Dermis microvascular lymphatic vessel endothelial cell (primary cell): ENCODE data around the gene PRLH. TPM values are rescaled to one million over a fixed set of nuclear protein-coding genes. Genes with fewer than 3 reads are reported as not detected.

Experiments used
- DNase-seq, 2 donors: peaks; one replicate each; pipeline versions ENCODE4 v3.0.0 to v3.0.0-alpha.2; 2010; ENCODE audit warnings: low read depth in 2 of 2
- total RNA-seq: library from RNA; depleted of rRNA; stranded (reverse); fragments of >200 nt; gene quantifications from 2 replicates; pipeline ENCODE4 v1.2.1, GENCODE V29; 2014

Gene PRLH
- total RNA-seq, 1 donor from 2014 or later: not detected

DNA sequence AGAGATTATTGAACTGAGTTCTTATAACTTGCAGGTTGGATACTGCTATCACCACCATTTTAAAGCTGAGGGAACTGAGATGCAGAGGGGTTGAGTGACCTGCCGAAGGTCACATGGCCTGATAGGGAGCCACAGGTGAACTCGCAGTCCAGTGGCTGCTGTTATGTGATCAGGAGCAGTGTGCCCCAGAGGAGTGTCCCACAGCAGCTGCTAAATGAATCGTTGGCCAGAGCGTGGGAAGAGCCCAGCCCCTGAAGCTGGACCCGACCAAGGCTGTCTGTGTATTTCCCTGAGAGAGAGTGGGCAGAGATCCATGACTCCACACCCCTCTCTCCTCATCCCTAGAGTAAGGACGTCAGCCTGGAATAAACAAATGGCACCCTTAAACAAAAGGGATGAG, 26.7 kb upstream of the PRLH start:
- DNase-seq: no peak

DNA sequence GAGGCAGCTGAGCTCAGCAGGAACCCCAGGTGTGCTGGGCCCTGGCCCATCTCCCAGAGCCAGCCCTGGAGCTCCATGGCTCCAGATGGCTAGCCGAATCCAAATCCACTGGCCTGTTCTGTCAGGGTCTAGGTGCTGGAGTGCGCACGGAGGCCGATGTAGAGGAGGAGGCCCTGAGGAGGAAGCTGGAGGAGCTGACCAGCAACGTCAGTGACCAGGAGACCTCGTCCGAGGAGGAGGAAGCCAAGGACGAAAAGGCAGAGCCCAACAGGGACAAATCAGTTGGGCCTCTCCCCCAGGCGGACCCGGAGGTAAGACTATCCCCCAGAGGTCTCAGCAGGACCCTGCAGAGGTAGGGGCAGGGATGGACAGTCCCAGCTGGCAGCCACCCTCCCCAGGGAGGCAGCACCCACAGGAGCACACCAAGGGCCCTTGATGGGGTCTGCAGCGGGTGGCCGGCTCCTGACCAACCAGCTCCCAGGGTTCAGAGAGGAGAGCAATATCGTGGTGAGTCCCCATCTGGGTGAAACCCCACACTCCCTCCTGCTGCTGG, 26.1 kb upstream of the PRLH start:
- DNase-seq: no peak

DNA sequence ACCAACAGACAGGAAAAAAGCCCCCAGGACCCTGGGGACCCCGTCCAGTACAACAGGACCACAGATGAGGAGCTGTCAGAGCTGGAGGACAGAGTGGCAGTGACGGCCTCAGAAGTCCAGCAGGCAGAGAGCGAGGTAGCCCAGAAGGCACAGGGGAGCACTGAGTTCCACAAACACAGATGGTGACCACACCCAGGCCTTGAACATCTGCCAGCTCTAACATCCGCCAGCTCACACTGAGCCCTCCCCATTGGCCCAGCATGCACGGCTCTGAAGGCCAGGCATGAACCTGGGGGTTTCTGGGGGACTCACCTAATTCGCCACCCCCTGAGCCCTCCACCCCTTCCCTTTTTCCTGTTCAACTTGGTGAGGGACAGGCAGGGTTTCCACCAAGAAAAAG, 25.6 kb upstream of the PRLH start:
- peak; percentile 5 to 10 for DNase-seq

DNA sequence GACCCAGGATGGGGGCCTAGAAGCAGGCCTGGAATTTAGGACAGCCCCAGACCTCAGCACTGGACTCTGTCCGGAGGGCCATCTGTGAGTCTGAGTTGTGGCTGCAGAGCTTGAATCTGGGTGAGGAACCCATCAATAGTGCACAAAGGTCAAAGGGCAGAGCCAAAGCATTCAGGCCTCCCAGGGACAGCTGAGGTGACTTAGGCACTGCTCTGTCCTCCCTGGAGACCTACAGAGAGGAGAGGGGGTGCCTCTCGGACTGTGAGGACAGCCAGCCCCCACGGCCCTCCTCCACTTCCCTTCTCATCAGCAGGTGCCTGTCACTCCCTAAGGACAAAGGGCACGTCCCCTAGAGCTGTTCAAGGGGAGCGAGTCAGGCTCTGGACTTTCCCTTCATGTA, 25.1 kb upstream of the PRLH start:
- DNase-seq: no peak

DNA sequence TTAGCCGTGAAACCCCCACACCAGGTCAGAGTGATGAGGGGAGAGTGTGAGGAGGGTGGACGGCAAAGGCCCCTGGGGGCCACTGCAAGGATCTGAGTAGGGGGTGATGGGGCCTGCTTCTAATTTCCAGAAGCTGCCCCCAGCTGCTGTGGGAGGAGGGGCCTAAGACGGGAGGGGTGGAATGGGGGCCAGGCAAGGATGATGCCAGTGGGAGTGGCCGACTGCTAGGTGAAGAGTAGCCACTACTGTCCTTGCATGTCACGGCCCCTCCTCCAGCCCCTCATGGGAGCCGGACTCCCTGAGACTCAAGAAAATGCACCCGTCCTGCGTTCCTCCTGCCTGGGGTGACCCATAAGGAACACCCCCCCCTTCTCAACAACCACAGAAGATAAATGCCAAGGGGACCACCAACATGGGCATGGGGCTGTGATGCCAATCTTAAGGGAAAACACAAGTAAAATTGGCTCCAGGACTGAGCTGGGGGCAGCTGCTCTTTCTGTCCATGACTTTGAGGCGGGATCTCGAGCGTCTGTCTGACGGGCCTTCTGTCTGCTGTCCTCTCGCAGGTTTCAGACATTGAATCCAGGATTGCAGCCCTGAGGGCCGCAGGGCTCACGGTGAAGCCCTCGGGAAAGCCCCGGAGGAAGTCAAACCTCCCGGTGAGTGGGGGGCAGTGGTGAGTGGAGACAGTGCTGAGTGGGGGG, 24.2 kb upstream of the PRLH start:
- no peak for DNase-seq

DNA sequence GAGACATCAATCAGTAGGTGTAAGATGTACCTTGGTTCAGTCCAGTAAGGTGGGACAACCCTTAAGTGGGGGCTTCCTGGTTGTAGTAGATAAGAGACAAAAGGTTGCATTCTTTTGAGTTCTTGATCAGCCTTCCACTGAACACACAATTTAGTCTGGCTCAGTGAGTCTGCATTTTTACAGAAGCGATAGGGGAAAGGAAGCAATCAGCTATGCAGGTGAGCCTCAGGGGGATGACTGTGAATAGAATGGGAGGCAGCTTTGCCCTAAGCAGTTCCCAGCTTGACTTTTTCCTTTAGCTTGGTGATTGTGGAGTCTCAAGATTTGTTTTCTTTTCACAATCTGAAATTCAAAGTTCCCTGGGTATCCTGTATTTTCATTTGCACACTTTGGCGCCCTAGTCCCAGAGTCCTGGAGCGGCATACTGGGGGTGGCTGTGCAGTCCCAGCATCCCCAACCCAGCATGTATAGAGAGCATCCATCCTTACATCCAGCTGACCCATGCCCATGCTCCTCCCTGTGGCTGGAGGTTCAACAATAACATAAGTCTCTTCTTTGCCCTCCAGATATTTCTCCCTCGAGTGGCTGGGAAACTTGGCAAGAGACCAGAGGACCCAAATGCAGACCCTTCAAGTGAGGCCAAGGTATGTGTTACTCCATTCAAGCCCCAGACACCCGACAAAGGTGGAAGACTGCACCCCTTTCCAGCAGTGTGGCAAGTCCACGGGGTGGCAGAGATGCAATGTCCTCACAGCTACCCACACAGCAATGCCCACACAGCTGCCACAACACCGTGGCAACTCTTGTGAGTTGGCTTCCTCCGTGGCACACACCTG, 20.1 kb upstream of the PRLH start:
- no peak for DNase-seq

DNA sequence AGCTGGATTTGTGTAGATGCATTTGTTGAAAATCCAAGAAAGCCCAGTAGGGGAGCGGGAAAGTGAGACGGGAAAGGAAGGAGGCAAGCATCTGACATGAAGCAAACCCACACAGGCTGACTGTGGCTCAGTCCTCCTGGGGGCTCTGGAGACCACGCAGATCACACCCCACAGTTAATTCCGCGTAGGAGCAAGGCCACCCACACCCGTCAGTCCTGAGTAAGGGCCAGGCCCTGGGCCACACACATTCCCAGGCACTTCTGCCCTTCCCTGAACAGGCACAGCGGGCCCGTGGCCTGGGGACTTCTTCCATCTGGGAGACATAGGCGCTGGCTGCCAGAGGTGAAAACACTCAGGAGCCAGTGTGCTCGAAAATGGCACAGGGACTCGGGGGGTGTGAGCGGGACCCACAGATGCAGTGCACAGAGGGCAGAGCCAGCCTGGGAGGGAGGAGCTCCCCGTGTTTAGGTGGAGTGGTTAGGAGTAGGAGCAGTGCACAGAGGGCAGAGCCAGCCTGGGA, 19.4 kb upstream of the PRLH start:
- DNase-seq: no peak

DNA sequence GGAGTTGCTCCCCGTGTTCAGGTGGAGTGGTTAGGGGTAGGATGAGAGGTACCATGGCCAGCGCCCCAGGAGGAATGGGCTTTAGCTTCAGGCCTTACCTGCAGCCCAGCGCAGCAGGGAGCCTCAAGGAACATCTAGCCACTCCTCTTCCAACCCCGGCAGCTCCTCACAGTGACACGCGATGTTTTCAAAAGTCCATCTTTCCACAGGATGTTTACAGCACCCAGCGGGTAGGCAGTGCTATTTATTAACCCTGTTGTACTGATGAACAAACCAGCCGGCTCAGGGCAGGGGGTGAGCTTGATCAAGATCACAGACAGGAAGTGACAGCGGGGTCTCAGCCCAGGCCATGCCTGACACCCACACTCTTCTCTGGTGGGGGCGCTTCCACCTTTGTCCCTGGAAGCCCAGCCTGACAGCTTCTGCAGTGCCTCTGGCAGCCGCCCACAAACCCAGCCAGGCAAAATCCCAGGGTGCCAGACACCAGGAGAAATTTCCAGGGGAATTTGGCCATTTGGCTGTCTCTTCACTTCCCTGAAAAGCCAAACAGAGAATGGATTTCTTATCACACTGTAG, 18.4 kb upstream of the PRLH start:
- DNase-seq: no peak

DNA sequence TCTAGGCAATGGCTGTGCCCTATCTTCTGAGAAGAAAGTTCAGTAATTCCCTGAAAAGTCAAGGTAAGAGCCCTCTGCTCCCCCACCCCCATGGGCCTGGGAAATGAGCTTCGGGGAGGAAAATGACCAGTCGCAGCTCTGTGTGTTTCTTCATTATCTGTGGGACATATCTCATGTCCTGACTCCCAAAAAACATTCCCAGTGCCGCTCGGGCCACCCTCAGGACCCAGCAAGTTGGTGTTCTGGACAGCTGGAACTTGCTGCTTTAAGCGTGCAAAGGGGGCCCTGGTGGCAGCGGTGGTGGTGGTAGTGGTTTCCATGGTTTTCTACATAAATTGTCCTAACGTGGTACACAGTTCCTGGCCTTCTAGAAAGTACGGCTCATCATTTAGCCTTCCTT, 17.2 kb upstream of the PRLH start:
- DNase-seq: no peak

DNA sequence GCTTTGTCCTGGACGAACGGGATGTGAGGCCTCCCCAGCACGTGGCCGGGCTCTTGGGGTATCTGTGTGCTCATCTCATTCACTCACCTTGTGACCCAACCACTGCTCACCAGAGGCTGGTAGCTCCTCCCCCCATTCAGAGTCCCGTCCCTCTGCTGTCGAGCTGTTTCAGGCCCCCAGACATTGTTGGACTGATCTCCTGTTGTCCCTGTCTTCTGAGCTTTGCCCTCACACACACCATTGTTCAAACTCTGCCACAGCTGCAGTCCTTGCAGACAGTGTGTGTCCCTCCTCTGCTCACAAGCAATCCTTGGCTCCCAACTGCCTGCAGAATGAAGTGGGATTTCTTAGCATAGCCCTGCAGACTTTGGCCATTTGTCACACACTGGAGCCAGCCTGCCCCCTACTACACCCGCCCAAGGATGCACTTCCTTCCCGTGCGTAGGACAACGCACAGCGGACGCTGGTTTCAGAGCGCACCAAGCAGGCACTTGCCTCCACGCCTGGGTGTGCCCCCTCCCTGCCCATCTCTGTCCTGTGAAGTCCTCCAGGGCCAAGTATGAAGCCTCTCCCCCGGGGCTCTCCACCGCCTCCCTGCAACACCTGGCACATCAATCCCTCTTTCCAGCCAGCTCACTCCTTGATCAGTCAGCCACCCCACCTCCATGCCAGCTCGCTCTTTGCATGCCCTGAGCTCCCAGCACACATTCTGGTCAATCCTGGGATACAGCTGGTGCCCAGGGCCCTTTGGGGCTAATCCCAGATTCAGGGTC, 16.5 kb upstream of the PRLH start:
- DNase-seq: no peak

DNA sequence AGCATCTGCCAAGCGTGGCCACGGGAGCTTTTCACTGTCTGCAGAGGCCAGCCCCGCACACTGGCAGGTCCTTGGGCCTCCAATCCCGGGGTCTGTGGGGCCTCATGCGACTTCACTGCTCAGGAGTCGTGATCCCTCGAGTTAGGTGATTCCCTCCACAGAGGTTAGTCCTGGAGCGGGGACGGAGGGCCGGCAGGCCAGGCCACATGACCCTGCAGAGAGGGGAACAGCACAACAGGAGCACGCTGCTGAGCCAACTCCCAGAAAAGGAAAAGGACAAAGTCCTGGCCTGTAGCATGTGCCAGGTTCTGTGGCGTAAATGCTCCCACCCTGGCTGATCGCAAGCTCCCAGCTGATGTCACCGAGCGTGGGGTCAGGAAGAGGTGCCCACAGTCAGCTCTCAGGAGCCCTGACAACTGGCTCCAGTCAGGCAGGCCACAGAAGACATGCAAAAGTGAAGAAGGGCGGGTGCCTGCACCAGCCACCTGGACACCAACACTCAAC, 15.3 kb upstream of the PRLH start:
- DNase-seq: no peak

DNA sequence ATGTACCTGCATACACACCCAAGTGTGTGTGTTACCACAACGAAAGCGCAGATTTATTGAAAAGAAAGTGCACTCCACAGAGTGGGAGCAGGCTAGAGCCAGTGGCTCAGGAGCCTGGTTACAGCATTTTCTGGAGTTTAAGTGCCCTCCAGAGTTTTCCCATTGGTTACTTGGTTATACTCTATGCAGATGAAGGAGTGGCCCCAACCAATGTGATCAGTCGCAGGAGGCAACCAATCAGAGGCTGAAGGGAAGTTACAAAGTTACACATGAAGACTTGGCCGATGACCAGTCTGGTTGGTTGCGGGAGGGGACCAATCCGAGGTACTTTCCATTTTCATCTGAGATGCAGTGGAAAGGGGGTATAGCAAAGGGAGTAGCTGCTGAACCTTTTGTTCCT, 13.5 kb upstream of the PRLH start:
- no peak for DNase-seq

DNA sequence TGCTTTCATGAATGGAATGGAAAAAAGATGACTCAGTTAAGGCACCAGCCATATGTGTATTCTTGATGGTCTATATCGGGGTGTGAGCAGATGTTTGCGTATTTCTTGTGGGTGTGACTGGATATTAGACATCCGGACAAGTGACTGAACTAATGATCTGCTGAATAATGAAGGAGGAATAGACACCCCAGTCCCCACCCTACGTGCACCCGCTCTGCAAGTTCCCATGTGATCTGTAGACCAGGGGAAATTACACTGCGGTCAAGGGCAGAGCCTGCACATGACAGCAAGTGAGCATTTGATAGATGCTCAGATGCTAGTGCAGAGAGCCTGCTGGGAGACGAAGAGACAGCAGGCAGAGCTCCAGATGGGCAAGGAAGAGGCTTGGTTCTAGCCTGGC, 12.4 kb upstream of the PRLH start:
- DNase-seq: no peak

DNA sequence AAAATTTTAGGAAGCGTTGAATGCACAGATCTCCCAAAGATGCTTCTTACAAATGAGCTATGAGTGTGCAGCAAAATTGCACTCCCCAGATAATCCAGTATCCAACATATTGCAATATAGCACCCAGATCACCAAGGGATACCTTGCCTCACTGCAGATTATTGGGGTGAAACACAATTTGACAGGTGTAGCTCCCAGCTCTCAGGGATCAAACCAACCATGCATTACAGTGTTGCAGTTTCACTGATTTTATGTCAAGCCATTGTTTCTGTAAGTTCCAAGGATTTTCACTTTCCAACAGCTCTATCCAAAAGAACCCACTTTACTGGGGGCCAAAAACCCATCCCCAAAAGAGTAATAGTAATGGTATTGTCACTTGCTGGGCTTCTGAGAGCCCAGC, 10.8 kb upstream of the PRLH start:
- no peak for DNase-seq

DNA sequence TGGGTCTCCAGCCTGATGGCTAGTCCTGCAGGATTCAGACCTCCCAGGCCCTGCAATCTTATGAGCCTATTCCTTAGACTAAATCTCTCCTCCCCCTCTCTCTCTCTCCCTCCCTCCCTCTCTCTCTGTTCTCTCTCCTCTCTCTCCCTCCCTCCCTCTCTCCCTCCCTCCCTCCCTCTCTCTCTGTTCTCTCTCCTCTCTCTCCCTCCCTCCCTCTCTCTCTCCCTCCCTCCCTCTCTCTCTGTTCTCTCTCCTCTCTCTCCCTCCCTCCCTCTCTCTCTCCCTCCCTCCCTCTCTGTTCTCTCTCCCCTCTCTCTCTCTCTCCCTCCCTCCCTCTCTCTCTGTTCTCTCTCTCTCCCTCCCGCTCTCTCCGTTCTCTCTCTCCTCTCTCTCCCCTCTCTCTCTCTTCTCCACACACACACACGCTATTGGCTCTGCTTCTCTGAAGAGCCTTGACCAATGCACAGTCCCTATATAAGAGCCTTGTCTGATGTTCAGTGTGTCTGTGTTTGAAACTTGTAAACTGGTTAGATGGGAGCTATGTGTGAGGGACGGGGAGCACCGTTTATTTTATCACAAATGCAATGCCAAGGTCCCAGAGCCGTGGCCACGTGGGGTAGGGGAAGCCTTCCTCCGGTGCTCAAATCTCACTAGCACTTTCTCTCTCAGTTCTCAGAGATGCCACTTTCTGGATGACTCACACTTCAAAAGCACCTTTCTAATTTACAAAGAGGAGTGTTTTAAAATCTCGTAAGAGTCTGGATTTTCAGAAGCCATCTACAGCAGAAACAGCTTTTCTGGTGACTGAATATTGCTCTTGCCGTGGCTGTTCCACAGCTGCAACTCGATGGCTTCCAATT, 9.4 kb upstream of the PRLH start:
- no peak for DNase-seq

DNA sequence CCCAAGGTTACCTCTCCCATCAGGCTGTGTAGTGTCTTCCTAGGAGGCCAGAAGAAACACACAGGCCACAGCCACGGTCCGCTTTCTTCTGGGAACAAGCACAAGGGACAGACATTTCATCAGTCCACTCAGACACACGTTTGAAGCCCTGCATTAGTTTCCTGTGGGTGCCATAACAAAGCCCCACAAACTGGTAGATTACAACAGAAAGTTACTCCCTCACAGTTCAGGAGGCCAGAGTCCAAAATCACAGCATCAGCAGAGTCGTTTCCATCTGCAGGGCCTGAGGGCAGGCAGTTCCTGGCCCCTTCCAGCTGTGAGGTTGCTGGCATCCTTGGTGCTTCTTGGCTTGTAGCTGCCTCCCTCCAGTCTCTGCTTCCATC, 8.8 kb upstream of the PRLH start:
- no peak for DNase-seq

DNA sequence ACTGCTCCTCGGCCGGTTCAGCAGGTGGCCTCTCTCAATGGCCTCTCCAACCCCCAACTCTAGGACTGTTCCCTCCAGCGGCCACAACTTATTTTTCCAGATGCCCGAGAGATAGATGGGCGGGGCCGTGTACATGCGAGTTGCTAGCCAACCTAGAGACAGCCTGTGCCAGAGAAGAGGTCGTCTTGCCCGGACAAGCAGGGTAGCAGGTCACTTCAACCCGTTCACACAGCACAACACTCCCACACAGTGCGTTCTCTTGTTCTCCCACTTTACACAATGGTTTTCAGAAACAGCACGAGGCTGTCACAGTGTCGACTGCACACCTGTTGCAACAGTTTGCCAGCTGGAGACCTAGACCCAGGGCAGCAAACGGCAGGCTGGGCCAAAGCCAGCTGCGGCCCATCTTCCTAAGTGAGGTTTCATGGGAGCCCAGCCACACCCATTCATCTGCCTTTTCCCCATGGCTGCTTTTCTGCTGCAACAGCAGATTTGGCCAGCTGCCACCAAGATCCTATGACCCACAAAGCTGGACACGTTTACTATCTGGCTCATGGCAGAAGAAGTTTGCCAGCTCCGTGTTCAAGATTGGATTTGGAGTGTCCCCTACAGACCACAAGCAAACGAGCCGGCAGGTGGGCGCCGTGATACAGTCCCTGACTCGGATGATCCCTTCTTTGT, 7.3 kb upstream of the PRLH start:
- peak in 1 of 2 donors; percentile 53 for DNase-seq

DNA sequence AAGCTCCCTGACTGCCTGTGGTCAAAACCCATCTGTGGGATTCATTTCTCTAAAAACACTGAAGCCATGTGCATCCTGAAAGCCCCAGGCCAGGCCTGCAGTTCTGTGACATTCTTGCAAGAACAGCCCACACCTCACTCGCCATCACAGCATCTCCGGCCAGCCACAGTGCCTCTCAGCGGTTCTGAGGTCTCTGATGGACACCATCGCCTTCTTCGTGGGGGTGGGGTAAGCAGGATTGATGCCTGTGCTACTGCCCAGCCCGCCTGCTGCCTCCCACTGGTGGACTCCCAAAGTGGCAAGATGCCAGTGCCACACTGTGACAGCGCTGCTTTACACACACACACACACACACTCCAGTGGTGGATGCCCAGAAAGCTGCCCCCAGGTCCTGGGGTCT, 5.2 kb upstream of the PRLH start:
- no peak for DNase-seq

DNA sequence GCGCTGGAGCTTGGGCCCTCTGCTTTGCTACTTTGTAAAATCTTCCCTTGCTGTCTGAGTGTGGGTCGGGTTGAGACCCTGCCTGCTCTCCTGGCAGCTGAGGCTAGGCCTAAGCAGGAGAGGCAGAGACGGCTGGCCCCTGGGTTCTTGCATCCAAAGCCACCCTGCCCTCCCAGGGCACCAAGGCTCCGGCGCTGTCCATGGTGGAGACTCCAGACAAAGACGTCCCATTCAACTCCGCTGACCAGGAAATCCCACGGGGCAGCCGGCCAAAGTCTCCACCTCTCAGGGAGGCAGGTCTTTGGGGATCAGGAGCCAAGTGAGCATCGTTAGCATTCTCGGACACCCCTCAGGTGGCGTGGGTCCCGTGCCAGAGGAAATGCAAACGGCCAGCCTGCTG, 2.6 kb upstream of the PRLH start:
- peak in 1 of 2 donors; percentile 32 for DNase-seq
